LNCaP clone FGC (cell line): ENCODE measurements around the gene FHIT.

ENCODE experiments used
- DNase-seq: peaks from one replicate; pipeline ENCODE4 v3.0.0-alpha.2; 2011; ENCODE audit warnings: low read depth
- H3K4me3 ChIP-seq: 2 replicates; pipeline ENCODE4 v1.5.1; 2011; ENCODE audit warnings: mild to moderate bottlenecking, low read depth, low read length, control low read depth
- CTCF ChIP-seq: IDR thresholded peaks from 2 replicates; pipeline ENCODE4 v1.5.1; 2012; ENCODE audit warnings: mild to moderate bottlenecking; ENCODE audit not compliant: control insufficient read depth, insufficient read depth; ENCODE audit errors: extremely low read depth

FHIT gene

DNA sequence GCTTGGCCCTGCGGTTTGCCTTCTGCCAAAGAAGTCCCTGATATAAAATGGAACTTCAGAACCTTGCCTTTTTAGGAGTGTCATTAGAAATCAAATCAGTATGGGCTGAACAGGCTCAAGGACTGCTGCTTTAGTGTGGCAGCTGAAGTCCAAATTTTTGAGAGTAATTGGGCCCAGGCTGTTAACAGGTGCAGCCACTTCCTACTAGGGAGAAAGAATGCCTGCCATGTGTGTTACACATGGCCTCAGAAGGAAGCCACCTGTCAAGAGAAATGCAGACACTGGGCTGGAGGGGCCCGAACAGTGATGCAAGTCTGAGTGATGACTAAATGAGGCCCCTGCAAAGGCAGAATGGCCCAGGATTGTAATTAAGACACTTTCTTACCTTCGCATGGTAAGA is 1414.7 kb downstream of the FHIT start:
- DNase-seq: no peak
- no peak overlapping the region for H3K4me3 ChIP-seq
- TF ChIP-seq CTCF: no peak

- no peak for TF ChIP-seq CTCF
- H3K4me3 ChIP-seq: no peak overlapping the region
- no peak for DNase-seq
Measured at GRCh38 chr3:59832702-59833101, 1418.5 kb downstream of the FHIT start.

DNA sequence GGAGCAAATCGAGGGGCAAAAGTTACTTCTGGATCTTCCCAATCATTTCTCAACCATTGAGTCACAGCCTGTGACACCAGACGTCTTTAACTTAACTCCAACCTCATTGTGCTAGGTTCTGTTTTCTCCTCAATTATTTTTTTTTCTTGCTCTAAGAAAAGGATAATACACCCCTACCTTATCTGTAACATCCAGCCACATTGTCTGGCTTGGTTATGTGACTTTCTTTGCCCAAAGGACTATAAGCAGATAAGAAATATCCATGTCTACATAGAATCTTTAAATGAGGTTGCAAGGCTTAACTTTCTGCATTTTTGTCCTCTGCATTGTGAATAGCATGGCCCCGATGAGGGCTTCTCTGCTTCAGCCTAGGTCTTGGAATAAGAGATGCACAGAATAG is 1419.0 kb downstream of the FHIT start:
- DNase-seq: no peak
- H3K4me3 ChIP-seq: no peak overlapping the region
- no peak for TF ChIP-seq CTCF

- no peak for TF ChIP-seq CTCF
- DNase-seq: no peak
- H3K4me3 ChIP-seq: no peak overlapping the region
Measured at GRCh38 chr3:59831394-59831793, 1419.9 kb downstream of the FHIT start.

DNA sequence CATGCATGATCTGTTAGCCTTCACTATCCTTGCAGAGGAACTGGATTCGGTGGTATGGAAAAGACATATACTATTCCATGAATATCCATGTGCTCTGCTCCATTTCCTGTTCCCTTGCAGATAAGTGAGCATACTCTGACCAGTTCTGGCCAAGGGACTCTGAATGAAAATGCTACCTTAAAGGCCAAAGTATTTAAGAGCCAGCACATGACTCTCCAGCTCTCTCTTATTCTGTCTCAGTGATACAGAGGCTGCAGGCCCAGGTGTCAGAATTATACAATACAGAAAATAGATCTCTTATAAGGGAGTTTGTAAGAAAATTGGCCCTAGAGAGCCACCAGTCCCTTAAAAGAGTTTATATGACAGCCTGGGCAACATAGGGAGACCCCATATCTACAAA is 1421.7 kb downstream of the FHIT start:
- no peak for DNase-seq
- H3K4me3 ChIP-seq: no peak overlapping the region
- no peak for TF ChIP-seq CTCF

GRCh38 chr3:59824876-59825275 is 1426.4 kb downstream of the FHIT start:
- no peak overlapping the region for H3K4me3 ChIP-seq
- no peak for TF ChIP-seq CTCF
- DNase-seq: no peak

DNA sequence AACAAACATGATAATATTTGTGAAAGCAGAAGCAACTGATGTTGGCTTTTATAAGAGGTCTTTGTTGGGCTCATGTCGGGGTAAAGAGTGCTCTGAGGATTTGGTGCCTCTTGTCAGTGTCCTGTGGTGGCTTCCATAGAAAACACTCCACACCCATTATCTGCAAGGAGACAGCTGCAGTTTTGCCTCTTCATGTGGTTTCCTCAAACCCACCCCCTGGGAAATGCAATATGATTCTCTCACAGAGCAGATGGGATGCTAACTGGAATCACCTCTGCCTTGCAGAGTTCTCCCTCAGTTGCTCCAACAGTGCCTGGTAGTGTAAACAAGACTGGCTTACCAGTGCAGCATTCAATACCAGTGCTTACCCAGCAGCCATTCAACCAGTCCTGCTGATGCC is 1430.0 kb downstream of the FHIT start:
- no peak for DNase-seq
- H3K4me3 ChIP-seq: no peak overlapping the region
- TF ChIP-seq CTCF: no peak
